Endothelial cell of umbilical vein (primary cell): ENCODE measurements around the gene KDM4C. TPM values are rescaled to one million over a fixed set of nuclear protein-coding genes. Genes with fewer than 3 reads are reported as not detected.

Source experiments
- BruUV-seq: library from RNA; stranded (reverse); fragments of 400-500 nt; replicated peaks from 2 replicates; lab custom pipeline; 2021; lab: Mats Ljungman, UMichigan
- CTCF ChIA-PET: fragments of 300-600, 350-600 bp; sonication (Branson Sonifier 250); formaldehyde crosslinking; loops from one replicate; lab custom pipeline; 2021; ENCODE audit warnings: antibody characterized with exemption, inconsistent platforms; lab: Charles Lee
- POLR2A ChIA-PET: fragments of 300-600, 350-600 bp; sonication (Branson Sonifier 250); formaldehyde crosslinking; loops from one replicate; lab custom pipeline; 2021; ENCODE audit warnings: antibody characterized with exemption, inconsistent platforms; lab: Charles Lee
- DNase-seq: peaks from one replicate; pipeline ENCODE4 v3.0.0-alpha.2; 2011; ENCODE audit warnings: low read depth, low spot score
- FAIRE-seq: peaks from 2 replicates; lab custom pipeline; 2011; peaks lifted over from hg19 to GRCh38; lab: Jason Lieb, UNC
- H2AFZ ChIP-seq: 2 replicates; pipeline ENCODE4 v1.6.0; 2012; ENCODE audit warnings: low read depth, low read length, control low read depth, inconsistent platforms
- H3K27ac ChIP-seq: 2 replicates; pipeline ENCODE4 v1.5.1; 2011; ENCODE audit warnings: low read depth, mild to moderate bottlenecking, control low read depth, low read length, moderate library complexity; ENCODE audit not compliant: insufficient read depth
- H3K27me3 ChIP-seq, 2 experiments: 2 replicates each; pipeline versions ENCODE4 v1.6.0 to v1.6.1; 2011; ENCODE audit warnings: low read length in 2 of 2, mixed read lengths in 1 of 2; ENCODE audit not compliant: control insufficient read depth in 2 of 2, insufficient read depth in 2 of 2
- H3K36me3 ChIP-seq, 2 experiments: 2 replicates in 1 of 2; 3 replicates in 1 of 2; pipeline ENCODE4 v1.5.1; 2011; ENCODE audit warnings: low read length in 2 of 2, mild to moderate bottlenecking in 1 of 2, moderate library complexity in 1 of 2; ENCODE audit not compliant: control insufficient read depth in 2 of 2, insufficient read depth in 2 of 2; ENCODE audit errors: extremely low read depth in 1 of 2
- H3K4me1 ChIP-seq: 3 replicates; pipeline ENCODE4 v1.5.1; 2011; ENCODE audit warnings: mild to moderate bottlenecking, low read length; ENCODE audit not compliant: control insufficient read depth, insufficient read depth; ENCODE audit errors: extremely low read depth
- H3K4me2 ChIP-seq: 2 replicates; pipeline ENCODE4 v1.6.1; 2011; ENCODE audit warnings: low read length, control low read depth, mixed read lengths; ENCODE audit not compliant: insufficient read depth
- H3K4me3 ChIP-seq, 3 experiments: fragments of 200-600 bp in 1 of 3; sonication (generic), shearing (Covaris generic) in 1 of 3; replicated peaks in 1 of 3; 2 replicates each; pipeline ENCODE4 v1.5.1; 2011 to 2016; ENCODE audit warnings: control low read depth in 3 of 3, low read length in 3 of 3, mild to moderate bottlenecking in 2 of 3, inconsistent platforms in 1 of 3, low read depth in 1 of 3, moderate library complexity in 1 of 3; ENCODE audit not compliant: insufficient read depth in 1 of 3
- H3K79me2 ChIP-seq: 2 replicates; pipeline ENCODE4 v1.6.0; 2012; ENCODE audit warnings: low read length, inconsistent platforms; ENCODE audit not compliant: control insufficient read depth, insufficient read depth
- H3K9ac ChIP-seq: replicated peaks from 2 replicates; pipeline ENCODE3; 2011; ENCODE audit warnings: low read length, control low read depth; ENCODE audit not compliant: insufficient read depth; ENCODE audit errors: extremely low read depth
- H3K9me1 ChIP-seq: replicated peaks from 3 replicates; pipeline ENCODE4 v1.6.0; 2011; ENCODE audit warnings: mild to moderate bottlenecking, low read length; ENCODE audit not compliant: control insufficient read depth, insufficient read depth; ENCODE audit errors: extremely low read depth
- H3K9me3 ChIP-seq: replicated peaks from 2 replicates; pipeline ENCODE4 v1.5.1; 2012; ENCODE audit warnings: low read length, inconsistent platforms; ENCODE audit not compliant: control insufficient read depth, insufficient read depth
- H4K20me1 ChIP-seq: replicated peaks from 2 replicates; pipeline ENCODE3; 2011; ENCODE audit warnings: mild to moderate bottlenecking, low read length; ENCODE audit not compliant: control insufficient read depth, insufficient read depth; ENCODE audit errors: extremely low read depth
- CTCF ChIP-seq, 2 donors: IDR thresholded peaks; 1 replicate in 1 of 2; 2 replicates in 1 of 2; pipeline ENCODE4 v1.5.1; 2011; ENCODE audit warnings: low read length in 2 of 2, mild to moderate bottlenecking in 2 of 2, moderate library complexity in 2 of 2, control low read depth in 1 of 2, inconsistent platforms in 1 of 2, low read depth in 1 of 2; ENCODE audit not compliant: insufficient read depth in 1 of 2; ENCODE audit errors: extremely low read depth in 1 of 2
- EZH2 ChIP-seq: IDR thresholded peaks from 2 replicates; pipeline ENCODE4 v1.6.1; 2012; ENCODE audit warnings: borderline replicate concordance, low read depth, mild to moderate bottlenecking, moderate library complexity, low read length, inconsistent platforms; ENCODE audit not compliant: severe bottlenecking
- FOS ChIP-seq: IDR thresholded peaks from 2 replicates; pipeline ENCODE4 v1.6.1; 2011; ENCODE audit warnings: mild to moderate bottlenecking, low read length, moderate library complexity, borderline replicate concordance; ENCODE audit not compliant: insufficient read depth
- GATA2 ChIP-seq: IDR thresholded peaks from 2 replicates; pipeline ENCODE4 v1.7.0; 2011; ENCODE audit warnings: low read depth, mild to moderate bottlenecking, moderate library complexity, mixed read lengths, low read length; ENCODE audit not compliant: insufficient read length, insufficient read depth
- JUN ChIP-seq: IDR thresholded peaks from 2 replicates; pipeline ENCODE4 v1.6.1; 2011; ENCODE audit warnings: borderline replicate concordance, low read depth; ENCODE audit not compliant: insufficient read length, insufficient read depth
- MAX ChIP-seq: IDR thresholded peaks from 2 replicates; pipeline ENCODE4 v1.6.1; 2011; ENCODE audit not compliant: insufficient read depth, insufficient read length
- MYC ChIP-seq: IDR thresholded peaks from one replicate; pipeline ENCODE4 v1.6.1; 2011; ENCODE audit warnings: mild to moderate bottlenecking, low read depth, low read length
- POLR2A ChIP-seq: IDR thresholded peaks from 2 replicates; pipeline ENCODE4 v1.6.1; 2012; ENCODE audit warnings: low read depth, mild to moderate bottlenecking, control low read depth, low read length
- POLR2AphosphoS5 ChIP-seq: IDR thresholded peaks from 2 replicates; pipeline ENCODE4 v1.6.1; 2012; ENCODE audit warnings: low read depth, mild to moderate bottlenecking, control low read depth, low read length, moderate library complexity; ENCODE audit not compliant: insufficient read depth
- dilution Hi-C: fragments of 300-500 bp; cut with MboI; formaldehyde crosslinking; loops from one replicate; pipeline ENCODE4 v1.15.0; 2019; ENCODE audit warnings: low sequenced_read_pairs; ENCODE audit not compliant: extremely low pct_ligation_motif_present
- intact Hi-C: fragments of 100-400 bp; cut with micrococcal nuclease; formaldehyde crosslinking; loops from one replicate; pipeline ENCODE4 v1.10.0; 2022
- polyA plus RNA-seq, 4 experiments: library from polyadenylated mRNA; depleted of rRNA in 3 of 4; stranded (reverse) in 3 of 4; unstranded in 1 of 4; fragments of >200 nt; gene quantifications; 2 replicates each; pipeline versions ENCODE4 v1.2.1 to v1.2.3, GENCODE V29; 2011 to 2012; ENCODE audit warnings: missing spikeins in 1 of 4
- total RNA-seq: library from RNA; stranded (reverse); gene quantifications from 2 replicates; pipeline ENCODE4 v1.2.3, GENCODE V29; 2021

Gene KDM4C
- total and polyA plus RNA-seq, 2 donors (not counting 3 experiments of a cell fraction or from before 2014, with no cell fraction given), result 5.4 to 15.0 TPM

- TF ChIP-seq POLR2A (no peak), MAX (no peak), JUN (no peak), MYC (no peak), GATA2 (no peak), EZH2 (no peak), POLR2AphosphoS5 (no peak)
- Histone ChIP-seq H3K79me2 (no peaks in the 10 kb centered on the region), H3K27ac (no peak overlapping the region), H3K9me1 (no peaks in the 10 kb centered on the region), H3K4me3 (no peak overlapping the region), H2AFZ (no peak overlapping the region), H3K4me2 (no peak overlapping the region), H4K20me1 (no peaks in the 10 kb centered on the region), H3K27me3 (no peaks in the 10 kb centered on the region), H3K9ac (no peak overlapping the region), H3K36me3 (no peaks in the 10 kb centered on the region), H3K4me1 (no peaks in the 10 kb centered on the region), H3K9me3 (no peaks in the 10 kb centered on the region)
- FAIRE-seq (no peak), DNase-seq (no peak)
- ChIA-PET CTCF (interaction anchor here (0.8 to 2.8 kb wide), 5 partner anchors 14 to 322 kb away, joined by 3 to 15 read pairs (median 5); no protein-coding TSS in a partner anchor), POLR2A (no interaction called here)
- intact Hi-C loops, result loop anchor here (2.0 kb wide), 1 partner anchor 323 kb away; no protein-coding TSS in a partner anchor
- dilution Hi-C loops, result no loop called here
- BruUV-seq, result no TSS peak
Observed at GRCh38 chr9:6911901-6912638, 154.3 kb downstream of the KDM4C start.

- no peak overlapping the region for H3K4me3 ChIP-seq
Observed at GRCh38 chr9:6915635-6916034, 157.9 kb downstream of the KDM4C start.

More at GRCh38 chr9:6915635-6916034, 157.9 kb downstream of the KDM4C start:
- no peak overlapping the region for H3K4me2 ChIP-seq
- H2AFZ ChIP-seq, result no peak overlapping the region
- H3K27ac ChIP-seq, result no peak overlapping the region
- intact Hi-C loops (no loop called here), dilution Hi-C loops (no loop called here)
- no peaks in the 10 kb centered on the region for H4K20me1 ChIP-seq
- TF ChIP-seq CTCF (IDR thresholded peaks at IDR 0.05; ENCODE audit: extremely low read depth in 1 of 2, insufficient read depth in 1 of 2, low read depth in 1 of 2, low read length in 2 of 2) (no peak), FOS (no peak), POLR2AphosphoS5 (no peak), MYC (no peak), GATA2 (no peak), MAX (no peak), JUN (no peak), EZH2 (no peak)
- no peak for FAIRE-seq
- no peaks in the 10 kb centered on the region for H3K9me3 ChIP-seq
- H3K9ac ChIP-seq, result no peak overlapping the region
- H3K27me3 ChIP-seq, result no peaks in the 10 kb centered on the region
- BruUV-seq, result no TSS peak
- H3K4me1 ChIP-seq, result no peaks in the 10 kb centered on the region
- CTCF ChIA-PET, result no interaction called here
- no peaks in the 10 kb centered on the region for H3K9me1 ChIP-seq
- no peak for DNase-seq
- POLR2A ChIA-PET, result no interaction called here
- no peaks in the 10 kb centered on the region for H3K79me2 ChIP-seq
- H3K36me3 ChIP-seq, result no peaks in the 10 kb centered on the region
